Activated T-cell treated with anti-CD3 and anti-CD28 coated beads for 4 hours (primary cell): ENCODE data around the gene OR2T27.
"Not testable (repeated sequence)": the region's sequence is repeated elsewhere in the genome, so short reads cannot be mapped to it uniquely, and the experiment has no call there.

ENCODE experiments used
- DNase-seq: peaks from one replicate; pipeline ENCODE4 v3.0.0-alpha.2; 2020

Gene OR2T27

DNA sequence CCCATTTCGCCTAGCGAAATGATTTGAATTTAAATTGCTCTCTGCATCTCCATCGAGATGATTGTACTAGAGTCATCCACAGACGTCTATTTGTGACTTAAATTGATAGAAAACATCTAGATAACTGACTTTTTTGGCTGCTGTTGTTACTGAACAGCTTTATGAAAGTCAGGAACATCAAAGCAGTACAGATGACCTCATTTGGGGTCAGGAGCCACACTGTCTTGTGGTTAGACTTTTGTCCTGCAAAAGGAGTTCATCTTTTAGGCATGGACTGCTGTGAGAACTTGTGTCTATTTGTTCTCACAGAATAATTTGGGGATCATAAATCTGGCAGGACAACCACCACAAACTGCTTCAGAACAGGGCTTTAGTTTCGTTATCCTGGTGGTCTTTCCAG lies 15.7 kb downstream of the OR2T27 start:
- not testable (repeated sequence) for DNase-seq

DNA sequence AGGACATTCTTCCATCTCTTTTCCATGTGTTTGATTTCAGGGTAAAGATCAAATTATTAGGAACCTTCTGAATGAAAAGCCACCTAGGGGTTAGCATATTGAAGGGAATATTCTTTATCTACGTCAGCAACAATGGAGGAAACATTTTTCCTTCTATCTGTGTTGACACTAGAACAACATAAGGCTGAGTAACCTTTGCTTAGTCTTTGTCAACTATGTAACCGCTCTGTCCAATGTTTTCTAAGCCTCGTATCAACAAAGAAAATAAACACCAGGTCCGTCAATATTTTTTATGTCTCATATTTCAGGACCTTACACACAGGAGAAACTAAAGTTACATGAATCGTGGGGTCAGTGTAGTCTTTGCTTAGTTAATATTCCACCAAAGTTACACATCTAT lies 18.7 kb downstream of the OR2T27 start:
- not testable (repeated sequence) for DNase-seq

DNA sequence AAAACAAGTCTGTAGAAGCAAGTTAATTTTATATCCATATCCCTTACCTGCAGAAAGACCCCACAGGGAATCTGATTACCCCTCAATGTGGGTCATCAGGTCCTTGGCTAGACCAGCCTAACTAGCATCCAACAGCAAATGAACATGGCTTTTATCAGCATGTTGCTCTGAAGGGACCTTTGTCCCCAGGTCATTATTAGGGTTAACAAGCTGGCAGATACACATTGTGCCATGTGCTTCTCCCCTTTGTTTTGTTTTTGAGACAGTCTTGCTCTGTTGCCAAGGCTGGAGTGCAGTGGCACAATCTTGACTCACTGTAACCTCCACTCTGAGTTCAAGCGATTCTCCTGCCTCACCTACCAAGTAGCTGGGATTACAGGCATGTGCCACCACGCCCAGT lies 20.3 kb downstream of the OR2T27 start, which contains the start of gene OR2T11:
TSS of gene OR2T11 (minus strand) at position 101 of the 400 bp plus-strand sequence. CDS start 7,963 bp downstream, outside the sequence.
- not testable (repeated sequence) for DNase-seq

DNA sequence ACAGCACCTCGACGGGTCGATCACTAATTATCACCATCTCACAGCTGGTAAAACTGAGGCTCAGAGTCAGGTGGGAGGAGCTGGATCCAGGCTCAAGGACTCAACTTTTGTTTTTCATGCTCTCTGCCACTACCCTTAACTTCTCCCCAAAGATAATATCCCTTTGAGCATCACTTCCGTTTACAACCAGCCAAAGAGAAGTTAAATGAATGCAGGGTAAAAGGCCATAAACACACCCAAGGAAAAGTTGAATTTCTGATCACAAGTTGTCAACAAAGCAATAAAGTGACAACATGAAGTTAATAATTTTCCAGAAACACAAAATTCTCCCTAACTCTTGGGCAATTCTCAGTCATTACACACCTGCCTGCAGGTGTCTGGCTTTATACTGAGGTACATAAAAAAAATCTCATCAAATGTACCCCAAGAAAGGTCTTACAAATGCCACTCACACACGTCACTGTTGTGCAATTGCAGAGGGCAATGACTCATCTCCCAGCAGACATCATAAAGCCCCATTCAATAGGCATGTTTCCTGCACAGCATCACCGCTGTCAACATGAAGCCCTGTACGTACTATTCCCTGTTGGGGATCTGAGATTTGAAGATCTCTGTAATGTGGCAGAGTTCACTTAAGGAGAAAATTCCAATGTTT lies 23.8 kb downstream of the OR2T27 start:
- no peak for DNase-seq

DNA sequence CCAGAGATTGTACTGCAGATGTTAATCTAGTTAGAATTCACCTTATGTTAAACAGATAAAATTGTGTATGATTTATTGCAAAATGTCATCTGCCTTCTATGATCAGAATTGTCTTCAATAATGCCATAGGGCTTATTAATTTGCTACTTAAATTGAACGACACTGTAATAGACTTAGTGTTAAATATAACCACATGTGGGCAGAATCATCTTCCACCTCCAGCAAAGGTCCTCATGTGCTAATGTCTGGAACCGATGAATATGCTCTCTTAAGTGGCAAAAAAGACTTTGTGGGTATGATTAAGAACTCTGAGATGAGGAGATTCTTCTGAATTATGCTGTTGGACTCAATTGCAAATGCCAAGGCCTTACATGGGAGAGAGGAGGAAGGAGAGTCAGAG lies 24.8 kb downstream of the OR2T27 start:
- DNase-seq, result no peak

DNA sequence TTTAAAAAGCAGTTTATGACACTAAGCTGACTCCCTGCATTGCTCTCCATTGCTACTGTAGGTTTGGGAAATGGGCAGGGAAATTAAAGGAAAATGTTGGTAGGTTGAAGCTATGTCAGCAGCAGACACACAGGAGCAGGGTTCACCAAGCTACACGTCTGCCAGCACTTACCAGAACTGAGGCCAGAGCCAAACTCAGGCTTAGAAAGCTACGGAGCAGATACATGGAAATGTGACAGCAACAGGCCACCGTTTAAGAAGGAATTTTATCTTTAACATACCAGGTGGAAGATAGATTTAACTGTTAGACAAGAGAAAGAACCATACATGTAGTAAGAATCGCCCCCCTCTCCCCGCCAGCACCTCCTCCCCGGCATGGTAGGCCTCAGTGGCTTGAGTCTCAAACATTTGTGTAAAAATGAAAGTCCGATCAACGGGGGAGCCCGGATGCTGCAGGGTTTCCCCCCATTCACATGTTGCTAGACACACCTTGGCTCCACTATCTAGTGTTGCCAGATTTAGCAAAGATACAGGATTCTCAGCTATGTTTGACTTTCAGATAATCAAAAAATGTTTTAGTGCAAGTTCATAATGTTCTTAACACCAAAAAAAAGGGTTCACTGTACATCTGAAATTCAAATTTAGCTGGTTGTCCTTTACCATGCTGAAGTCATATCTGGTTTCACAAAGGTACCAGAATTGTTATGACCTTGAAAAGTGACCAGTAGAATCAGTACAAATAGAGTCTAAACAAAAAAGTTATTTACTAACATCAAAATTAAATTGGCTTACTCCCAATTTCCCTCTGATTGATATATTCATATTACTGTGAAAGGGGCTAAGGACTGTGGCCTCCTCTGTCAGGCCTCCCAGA lies 27.1 kb downstream of the OR2T27 start:
- DNase-seq, result no peak

DNA sequence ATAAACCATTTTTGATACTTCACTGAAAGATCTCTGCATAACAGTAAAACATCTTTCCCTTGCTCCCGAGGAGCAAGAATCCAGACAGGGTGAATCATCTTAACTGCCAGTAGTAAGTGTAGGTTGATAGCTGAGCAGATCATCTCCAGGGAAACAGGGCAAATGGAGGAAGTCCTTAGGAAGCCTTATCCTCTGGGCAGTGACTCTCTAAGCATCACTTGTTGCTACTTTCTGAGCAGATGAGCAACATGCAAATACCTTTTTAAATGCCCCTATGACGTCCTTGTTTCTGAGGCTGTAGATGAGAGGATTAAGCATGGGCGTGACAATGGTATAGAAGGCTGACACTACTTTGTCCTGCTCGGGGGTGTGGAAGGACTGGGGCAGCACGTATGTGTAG lies 29.4 kb downstream of the OR2T27 start:
- no peak for DNase-seq

DNA sequence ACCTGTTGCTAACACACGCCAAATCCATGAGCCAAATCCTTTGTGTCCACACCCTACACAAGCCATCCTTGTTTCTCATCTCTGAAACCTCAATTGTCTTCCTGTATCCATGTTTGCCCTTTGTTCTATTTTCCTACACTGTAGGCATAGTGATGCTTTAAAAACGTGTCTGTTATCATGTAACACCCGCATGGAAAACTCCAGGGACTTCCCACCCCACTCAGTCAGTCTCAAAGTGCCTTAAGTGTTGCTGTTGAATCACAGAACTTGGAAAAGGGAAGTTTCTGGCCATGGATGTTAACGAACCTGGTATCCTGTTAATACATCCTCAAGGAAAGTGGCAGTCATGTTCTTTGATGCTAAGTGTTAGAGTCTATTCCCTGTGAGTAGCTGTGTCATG lies 30.2 kb downstream of the OR2T27 start:
- no peak for DNase-seq

DNA sequence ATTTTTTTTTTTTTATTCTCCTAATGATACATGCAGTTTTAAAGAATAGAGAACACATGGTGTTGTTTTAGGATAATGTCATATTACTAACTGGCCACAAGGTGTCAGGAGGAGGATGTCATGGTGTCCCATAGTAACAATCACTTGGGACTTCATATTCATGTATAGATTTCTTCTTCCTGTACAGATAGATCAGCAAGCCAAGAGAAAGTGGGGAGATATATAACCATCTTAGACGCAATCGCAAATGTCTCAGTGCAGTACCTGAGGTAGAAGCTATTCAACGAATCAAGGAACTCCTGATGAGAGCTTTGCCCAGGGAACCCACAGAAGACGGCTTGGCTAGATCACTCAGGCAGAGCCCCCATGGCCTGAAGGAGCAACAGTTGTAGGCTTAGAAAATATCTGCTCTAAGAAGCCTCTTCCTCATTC lies 32.7 kb downstream of the OR2T27 start:
- DNase-seq, result no peak

DNA sequence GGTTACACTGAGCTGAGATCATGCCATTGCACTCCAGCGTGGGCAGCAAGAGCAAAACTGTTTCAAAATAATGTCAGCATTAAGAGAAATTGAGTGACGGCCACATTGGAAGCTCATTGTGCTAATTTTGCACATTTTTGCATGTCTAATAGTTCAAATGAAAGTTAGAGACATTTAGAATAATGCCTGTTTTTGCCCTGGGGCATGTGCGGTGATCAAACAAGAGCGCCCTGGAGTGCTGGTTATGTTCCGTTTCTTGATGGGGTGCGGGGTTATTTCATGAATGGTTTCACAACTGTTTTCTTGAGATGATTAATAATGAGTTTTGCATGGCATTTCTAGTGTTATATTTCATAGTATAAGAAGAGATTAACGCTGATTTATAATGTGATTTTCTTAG lies 33.6 kb downstream of the OR2T27 start:
- no peak for DNase-seq

DNA sequence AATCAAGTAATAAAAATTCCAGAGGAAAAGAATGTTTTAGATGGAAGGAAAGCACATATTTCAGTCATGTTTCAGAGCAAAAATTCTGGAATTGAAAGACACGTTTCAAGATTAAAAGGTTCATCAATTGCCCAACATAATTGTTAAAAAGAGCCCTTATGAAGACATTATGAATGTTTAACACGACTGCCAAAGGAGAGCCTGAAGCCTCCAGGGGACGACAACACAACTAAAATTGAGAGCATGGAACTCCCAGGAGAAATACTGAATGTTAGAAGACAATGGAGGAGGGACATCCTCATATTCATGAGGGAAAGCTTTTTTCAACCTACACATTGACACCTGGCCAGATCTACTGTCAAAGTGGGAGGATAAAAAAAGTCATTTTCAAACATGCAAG lies 36.5 kb downstream of the OR2T27 start:
- DNase-seq, result peak; percentile 25

DNA sequence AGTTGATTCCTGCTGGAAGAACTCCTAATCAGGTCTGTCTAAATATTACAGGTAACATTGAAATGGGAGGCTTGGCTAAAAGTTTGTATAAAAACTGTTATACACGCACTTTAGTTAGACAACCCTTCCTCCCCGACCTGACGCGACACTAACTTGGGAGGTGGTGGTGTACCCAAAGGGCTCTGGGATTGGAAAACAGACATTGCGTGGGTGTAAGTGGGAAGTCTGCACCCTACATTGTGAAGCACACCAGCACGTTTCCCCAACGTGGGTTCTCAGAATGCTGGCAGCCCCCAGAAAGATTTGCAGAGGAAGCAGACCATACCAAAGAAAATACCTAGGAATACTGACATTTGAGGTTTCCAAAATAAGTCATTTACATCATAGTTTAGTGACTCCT lies 37.2 kb downstream of the OR2T27 start:
- DNase-seq, result no peak

DNA sequence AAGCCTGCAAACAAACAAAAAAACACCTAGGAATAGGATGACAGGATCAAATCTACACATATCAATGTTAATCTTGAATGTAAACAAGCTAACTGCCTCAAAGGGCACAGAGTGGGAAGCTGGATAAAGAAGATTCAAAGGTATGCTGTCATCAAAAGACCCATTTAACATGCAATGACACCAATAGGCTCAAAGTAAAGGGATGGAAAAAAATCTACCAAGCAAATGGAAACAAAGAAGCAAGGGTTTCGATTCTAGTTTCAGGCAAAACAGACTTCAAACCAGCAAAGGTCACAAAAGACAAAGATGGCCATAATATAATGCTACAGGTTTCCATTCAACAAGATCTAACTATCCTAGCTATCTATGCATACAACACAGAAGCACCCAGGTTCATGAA lies 41.6 kb downstream of the OR2T27 start:
- DNase-seq, result no peak

DNA sequence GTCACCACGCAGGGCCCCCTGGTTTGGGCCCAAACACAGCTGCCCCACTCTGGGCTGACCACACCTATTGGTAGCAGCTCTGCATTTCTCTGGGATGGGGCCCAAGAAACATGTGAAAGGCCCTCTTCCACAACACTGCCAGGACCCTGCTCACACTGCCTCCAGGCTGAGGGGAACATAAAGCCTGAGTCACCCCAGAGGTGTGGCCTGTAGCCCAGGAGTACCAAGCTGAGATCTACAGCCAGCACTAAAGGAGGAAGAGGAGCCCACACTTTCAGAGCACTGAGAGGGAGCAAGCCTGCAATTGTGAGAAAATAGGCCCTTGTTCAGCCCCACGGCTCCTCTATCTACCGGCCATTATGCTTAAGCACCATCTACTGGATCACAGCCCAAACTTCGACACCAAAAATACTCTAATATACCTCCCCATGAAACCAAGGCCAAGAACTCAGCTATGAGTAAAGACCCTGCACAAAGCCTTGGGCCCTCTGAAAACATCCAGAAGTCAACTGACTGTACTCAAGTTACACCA lies 43.4 kb downstream of the OR2T27 start:
- no peak for DNase-seq

DNA sequence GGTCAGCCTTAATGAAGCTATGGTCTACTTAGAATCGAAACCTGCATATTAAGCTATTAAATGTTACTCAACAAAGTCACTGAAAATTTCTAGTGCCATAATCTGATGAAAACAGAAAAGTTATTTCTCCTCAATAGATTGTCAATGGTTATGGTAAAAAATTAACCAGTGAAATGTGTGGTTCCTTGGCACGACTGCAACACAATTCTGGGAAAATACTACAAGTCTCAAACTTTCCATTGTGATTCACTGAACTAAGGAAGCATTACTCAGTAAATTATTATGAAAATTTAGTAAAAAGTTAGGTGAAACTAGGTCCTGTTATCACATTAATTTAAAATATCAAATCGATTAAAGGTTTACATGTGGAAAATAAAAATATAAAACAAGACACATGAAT lies 45.0 kb downstream of the OR2T27 start:
- no peak for DNase-seq
